HUES64 (cell line): ENCODE measurements around the gene ZNF407.
"Not testable (repeated sequence)": the region's sequence is repeated elsewhere in the genome, so short reads cannot be mapped to it uniquely, and the experiment has no call there.

ENCODE experiments used
- H3K27ac ChIP-seq: 2 replicates; pipeline ENCODE4 v1.7.0; 2013; ENCODE audit warnings: low read depth, low read length, inconsistent platforms
- H3K27me3 ChIP-seq: 2 replicates; pipeline ENCODE4 v1.6.1; 2013; ENCODE audit warnings: mild to moderate bottlenecking, low read length; ENCODE audit not compliant: insufficient read depth
- H3K36me3 ChIP-seq: 2 replicates; pipeline ENCODE4 v1.6.1; 2013; ENCODE audit warnings: mild to moderate bottlenecking, low read length; ENCODE audit not compliant: insufficient read depth
- H3K4me1 ChIP-seq: 2 replicates; pipeline ENCODE4 v1.6.1; 2013; ENCODE audit warnings: mild to moderate bottlenecking, low read length, moderate library complexity; ENCODE audit not compliant: insufficient read depth
- H3K4me3 ChIP-seq: 2 replicates; pipeline ENCODE4 v1.5.1; 2013; ENCODE audit warnings: mild to moderate bottlenecking, low read length, moderate library complexity
- H3K9ac ChIP-seq: 2 replicates; pipeline ENCODE4 v1.6.1; 2013; ENCODE audit warnings: mild to moderate bottlenecking, low read depth, low read length
- H3K9me3 ChIP-seq: 2 replicates; pipeline ENCODE4 v1.6.1; 2013; ENCODE audit warnings: low read depth, low read length; ENCODE audit not compliant: insufficient read depth
- WGBS: fragments of 150-250, 120-280 bp; methylation state at CpG from one replicate; pipeline ENCODE4 v1.1.7; 2013; ENCODE audit warnings: missing lambda C conversion rate; 5-methylcytosine and 5-hydroxymethylcytosine counted together

The ZNF407 gene

GRCh38 chr18:75089748-75090327, 492.2 kb downstream of the ZNF407 start:
- Histone ChIP-seq H3K9me3 (no peaks in the 10 kb centered on the region; the same call in 1 of the 2 replicates), H3K4me3 (no peak overlapping the region), H3K27ac (no peak overlapping the region), H3K36me3 (no peaks in the 10 kb centered on the region), H3K4me1 (no peaks in the 10 kb centered on the region), H3K9ac (no peak overlapping the region), H3K27me3 (no peaks in the 10 kb centered on the region)
- 89% methylated on average over 31 of the region's 31 CpGs for WGBS

GRCh38 chr18:75090336-75090735, 492.7 kb downstream of the ZNF407 start:
- H3K4me1 ChIP-seq, result no peaks in the 10 kb centered on the region
- 93% methylated on average over 22 of the region's 22 CpGs for WGBS
- no peaks in the 10 kb centered on the region; the same call in 1 of the 2 replicates for H3K9me3 ChIP-seq
- no peaks in the 10 kb centered on the region for H3K36me3 ChIP-seq
- no peak overlapping the region for H3K4me3 ChIP-seq
- H3K27ac ChIP-seq, result no peak overlapping the region
- H3K9ac ChIP-seq, result no peak overlapping the region
- no peaks in the 10 kb centered on the region for H3K27me3 ChIP-seq

- no peak overlapping the region for H3K27ac ChIP-seq
- H3K9ac ChIP-seq, result no peak overlapping the region
- no peaks in the 10 kb centered on the region for H3K4me1 ChIP-seq
- no peak overlapping the region for H3K4me3 ChIP-seq
- no peaks in the 10 kb centered on the region for H3K36me3 ChIP-seq
- 94% methylated on average over 6 of the region's 6 CpGs for WGBS
- H3K9me3 ChIP-seq, result peaks cover 24% of the 10 kb centered on the region
- H3K27me3 ChIP-seq, result no peaks in the 10 kb centered on the region
Measured at GRCh38 chr18:75097491-75098225, 500.0 kb downstream of the ZNF407 start.

- Histone ChIP-seq H3K4me1 (no peaks in the 10 kb centered on the region), H3K9me3 (peaks cover 24% of the 10 kb centered on the region), H3K9ac (no peak overlapping the region), H3K4me3 (no peak overlapping the region), H3K27me3 (no peaks in the 10 kb centered on the region), H3K27ac (no peak overlapping the region), H3K36me3 (no peaks in the 10 kb centered on the region)
- 93% methylated on average over 3 of the region's 3 CpGs for WGBS
Measured at GRCh38 chr18:75100832-75101630, 503.4 kb downstream of the ZNF407 start.

- H3K36me3 ChIP-seq, result no peaks in the 10 kb centered on the region
- WGBS, result 94% methylated on average over 3 of the region's 3 CpGs
- H3K4me3 ChIP-seq, result no peak overlapping the region
- H3K27ac ChIP-seq, result no peak overlapping the region
- H3K27me3 ChIP-seq, result no peaks in the 10 kb centered on the region
- no peaks in the 10 kb centered on the region for H3K4me1 ChIP-seq
- peaks cover 24% of the 10 kb centered on the region for H3K9me3 ChIP-seq
- H3K9ac ChIP-seq, result no peak overlapping the region
Measured at GRCh38 chr18:75101916-75102315, 504.2 kb downstream of the ZNF407 start.

GRCh38 chr18:75104029-75104428, 506.4 kb downstream of the ZNF407 start:
- H3K4me1 ChIP-seq, H3K9ac ChIP-seq, H3K36me3 ChIP-seq, H3K4me3 ChIP-seq, H3K27me3 ChIP-seq, H3K27ac ChIP-seq: not testable (repeated sequence)
- 89% methylated on average over 6 of the region's 6 CpGs for WGBS
- H3K9me3 ChIP-seq, result peaks cover 24% of the 10 kb centered on the region

GRCh38 chr18:75104483-75104882, 506.8 kb downstream of the ZNF407 start:
- Histone ChIP-seq H3K4me3 (no peak overlapping the region), H3K27me3 (no peaks in the 10 kb centered on the region), H3K9ac (no peak overlapping the region), H3K9me3 (peaks cover 24% of the 10 kb centered on the region), H3K36me3 (no peaks in the 10 kb centered on the region), H3K4me1 (no peaks in the 10 kb centered on the region), H3K27ac (no peak overlapping the region)
- 96% methylated on average over 15 of the region's 15 CpGs for WGBS

- H3K9ac ChIP-seq, result no peak overlapping the region
- no peaks in the 10 kb centered on the region for H3K36me3 ChIP-seq
- H3K9me3 ChIP-seq, result peaks cover 15% of the 10 kb centered on the region
- no peak overlapping the region for H3K4me3 ChIP-seq
- no peaks in the 10 kb centered on the region for H3K27me3 ChIP-seq
- no peaks in the 10 kb centered on the region for H3K4me1 ChIP-seq
- 93% methylated on average over 15 of the region's 15 CpGs for WGBS
- no peak overlapping the region for H3K27ac ChIP-seq
Measured at GRCh38 chr18:75105551-75106254, 508.0 kb downstream of the ZNF407 start.

GRCh38 chr18:75106746-75107145, 509.1 kb downstream of the ZNF407 start:
- no peaks in the 10 kb centered on the region for H3K4me1 ChIP-seq
- H3K4me3 ChIP-seq, result no peak overlapping the region
- H3K9me3 ChIP-seq, result 0 out of 2 replicates have a peak, but pooled peaks cover 4% of the 10 kb centered on the region
- no peaks in the 10 kb centered on the region for H3K36me3 ChIP-seq
- no peak overlapping the region for H3K27ac ChIP-seq
- no peak overlapping the region for H3K9ac ChIP-seq
- 92% methylated on average over 13 of the region's 13 CpGs for whole genome bisulfite sequencing
- H3K27me3 ChIP-seq, result no peaks in the 10 kb centered on the region

- 94% methylated on average over 19 of the region's 19 CpGs for WGBS
- Histone ChIP-seq H3K27me3 (no peaks in the 10 kb centered on the region), H3K9ac (no peak overlapping the region), H3K27ac (no peak overlapping the region), H3K9me3 (no peaks in the 10 kb centered on the region), H3K4me1 (no peaks in the 10 kb centered on the region), H3K36me3 (no peaks in the 10 kb centered on the region), H3K4me3 (no peak overlapping the region)
Measured at GRCh38 chr18:75107196-75107930, 509.7 kb downstream of the ZNF407 start.
